Hypothalamus (tissue), 51 donors: ENCODE measurements around the gene CDKN1B.

Experiments used
- DNase-seq, 51 donors: peaks; one replicate each; lab custom pipeline; 2025; lab: John Stamatoyannopoulos, UW

Gene CDKN1B

DNA sequence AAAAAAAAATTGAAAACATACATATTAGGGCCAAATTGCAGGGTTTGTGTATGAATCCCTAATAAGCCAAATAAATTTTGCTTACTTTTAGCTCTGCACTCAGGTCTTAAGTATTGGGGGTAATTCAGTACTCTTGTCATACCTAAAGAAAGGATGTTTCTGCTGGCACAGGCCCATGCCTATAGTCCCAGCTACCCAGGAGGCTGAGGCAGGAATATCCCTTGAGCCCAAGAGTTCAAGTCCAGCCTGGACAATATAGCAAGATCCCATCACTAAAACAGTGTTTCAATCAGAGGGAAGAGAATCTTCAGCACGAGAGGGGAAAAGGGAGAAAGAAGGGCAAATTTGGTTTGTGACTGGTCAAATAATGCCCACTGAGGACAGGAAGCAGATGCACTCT lies 17.8 kb upstream of the CDKN1B start:
- no peak for DNase-seq

- no peak for DNase-seq
Measured at GRCh38 chr12:12700254-12700653, 16.9 kb upstream of the CDKN1B start.

DNA sequence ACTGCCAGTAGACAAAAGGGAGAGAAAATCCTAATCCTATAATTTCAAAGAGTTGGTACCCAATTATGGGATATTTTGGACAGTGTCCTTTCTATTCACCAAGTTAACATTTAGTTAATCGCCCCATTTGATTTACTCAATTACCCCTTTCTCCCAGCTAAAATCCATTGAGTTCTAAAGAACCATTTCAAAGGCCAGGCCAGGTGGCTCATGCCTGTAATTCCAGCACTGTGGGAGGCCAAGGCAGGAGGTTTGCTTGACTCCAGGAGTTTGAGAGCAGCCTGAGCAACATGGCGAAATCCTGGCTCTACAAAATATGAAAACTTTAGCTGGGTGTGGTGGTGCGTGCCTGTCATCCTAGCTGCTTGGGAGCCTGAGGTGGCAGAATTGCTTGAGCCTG lies 15.7 kb upstream of the CDKN1B start:
- DNase-seq, result no peak

DNA sequence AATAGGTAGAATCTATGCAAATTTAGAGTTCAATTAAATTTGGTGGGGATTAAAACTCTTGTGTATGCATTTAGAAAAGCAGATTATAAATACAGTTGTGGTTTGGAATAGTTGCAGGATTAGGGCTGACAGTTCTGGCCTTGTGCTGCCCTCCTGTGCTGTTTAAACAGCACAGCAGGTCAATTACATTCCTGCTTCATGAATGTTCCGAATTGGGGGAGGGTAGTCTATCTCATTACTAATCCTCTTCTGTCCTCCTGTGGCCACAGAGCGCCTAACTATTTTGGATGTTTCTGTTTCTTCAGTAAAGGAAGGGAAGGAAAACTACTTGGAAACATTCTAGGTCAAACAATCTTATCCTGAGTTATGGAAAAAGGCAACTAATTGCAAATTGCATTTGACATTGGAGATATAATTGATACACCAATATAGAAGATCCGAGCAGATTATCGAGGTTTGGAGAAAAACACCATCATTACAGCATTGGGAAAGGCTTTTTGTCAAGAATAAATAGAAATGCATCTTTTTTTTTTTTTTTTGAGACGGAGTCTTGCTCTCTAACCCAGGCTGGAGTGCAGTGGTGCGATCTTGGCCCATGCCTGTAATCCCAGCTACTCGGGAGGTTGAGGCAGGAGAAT lies 12.5 kb upstream of the CDKN1B start:
- DNase-seq, result peak in 29 of 51 donors; percentile 7 to 81 (median 43)

DNA sequence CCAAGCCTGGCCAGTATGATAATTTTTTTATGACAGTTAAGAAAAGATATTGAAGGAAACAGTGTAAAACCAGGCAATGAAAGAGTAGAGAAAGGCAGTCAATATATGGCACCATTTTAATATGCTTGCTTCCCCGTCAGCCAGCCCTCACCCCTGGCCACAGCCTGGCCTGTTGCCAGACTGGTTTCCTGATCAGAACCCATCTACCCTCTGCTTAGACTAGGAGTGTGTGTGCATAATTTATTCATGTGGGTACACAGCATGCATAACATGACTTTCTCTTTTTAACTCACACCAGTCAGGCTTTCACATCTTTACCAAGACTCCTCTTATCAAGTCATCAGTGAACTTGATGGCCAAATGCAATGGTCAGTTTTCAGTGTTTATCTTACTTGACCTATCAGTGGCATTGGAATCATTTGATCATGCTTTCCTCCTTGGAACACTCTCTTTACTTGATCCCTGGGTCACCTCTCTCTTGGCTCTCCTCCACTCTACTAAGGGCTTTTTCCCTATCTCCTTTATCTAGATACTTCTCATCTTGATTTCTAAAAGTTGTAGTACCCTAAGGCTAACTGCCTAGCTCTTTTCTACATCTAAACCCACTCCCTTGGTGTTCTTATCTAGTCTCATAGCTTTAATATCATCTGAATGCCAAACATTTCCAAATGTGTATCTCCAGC lies 11.2 kb upstream of the CDKN1B start:
- DNase-seq, result no peak

DNA sequence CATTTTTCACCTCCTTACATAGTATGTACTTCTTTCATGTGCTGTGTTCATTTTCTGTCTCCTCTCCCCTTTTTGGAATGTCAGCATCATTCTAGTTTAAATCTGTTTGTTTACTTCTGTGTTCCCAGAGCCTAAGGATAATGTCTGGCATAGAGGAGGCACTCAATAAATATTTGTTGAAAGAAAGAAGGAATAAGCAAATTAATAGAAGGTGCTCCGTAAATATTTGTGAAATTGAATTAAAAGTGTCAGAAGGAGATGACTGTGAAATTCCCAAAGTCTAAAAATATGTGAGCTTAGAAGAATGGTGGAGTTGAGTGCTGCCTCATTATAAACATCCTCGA lies 3.3 kb upstream of the CDKN1B start:
- no peak for DNase-seq

- peak in 35 of 51 donors; percentile 9 to 82 (median 39) for DNase-seq
Measured at GRCh38 chr12:12714276-12715021, 2.7 kb upstream of the CDKN1B start.

DNA sequence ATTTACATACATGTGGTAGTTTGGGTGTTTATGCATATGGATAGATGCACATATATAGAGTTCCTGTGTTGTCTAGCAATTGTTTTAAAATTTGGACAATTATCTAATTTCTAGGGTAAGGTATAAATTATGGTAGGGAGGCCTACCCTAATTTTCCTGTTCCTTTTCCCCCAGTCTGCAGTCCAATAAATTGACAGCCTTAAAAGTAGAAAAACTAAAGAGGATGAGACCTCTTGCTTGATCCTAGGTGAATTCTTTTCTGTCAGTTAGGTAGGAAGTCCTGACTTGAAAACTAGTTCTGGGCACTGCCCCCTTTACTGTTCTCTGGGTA lies 2.1 kb upstream of the CDKN1B start:
- DNase-seq, result no peak

GRCh38 chr12:12715459-12716150 lies 1.6 kb upstream of the CDKN1B start:
- peak in 10 of 51 donors; percentile 10 to 74 (median 23) for DNase-seq

DNA sequence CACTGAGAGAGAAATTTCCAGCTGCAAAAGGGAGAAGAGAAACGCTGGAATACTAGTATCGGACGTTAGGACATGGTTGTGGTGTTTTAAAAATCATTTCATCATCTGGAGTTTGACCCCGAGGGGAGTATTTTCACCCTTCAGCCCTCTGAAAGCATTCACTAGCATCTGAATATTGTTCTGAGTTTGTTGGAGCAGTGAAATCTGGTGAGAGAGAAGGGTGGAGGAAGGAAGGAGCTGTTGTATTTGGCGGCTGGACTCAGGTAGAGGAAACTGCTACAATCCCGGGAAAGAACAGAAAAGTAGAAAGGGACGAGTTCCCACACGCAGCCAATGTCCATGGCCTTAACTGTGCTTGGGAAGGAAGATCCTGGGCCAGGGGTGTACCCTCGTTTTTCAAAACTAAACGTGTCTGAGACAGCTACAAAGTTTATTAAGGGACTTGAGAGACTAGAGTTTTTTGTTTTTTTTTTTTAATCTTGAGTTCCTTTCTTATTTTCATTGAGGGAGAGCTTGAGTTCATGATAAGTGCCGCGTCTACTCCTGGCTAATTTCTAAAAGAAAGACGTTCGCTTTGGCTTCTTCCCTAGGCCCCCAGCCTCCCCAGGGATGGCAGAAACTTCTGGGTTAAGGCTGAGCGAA lies 896 bp upstream of the CDKN1B start:
- DNase-seq, result peak in 7 of 51 donors; percentile 16 to 71 (median 33)

DNA sequence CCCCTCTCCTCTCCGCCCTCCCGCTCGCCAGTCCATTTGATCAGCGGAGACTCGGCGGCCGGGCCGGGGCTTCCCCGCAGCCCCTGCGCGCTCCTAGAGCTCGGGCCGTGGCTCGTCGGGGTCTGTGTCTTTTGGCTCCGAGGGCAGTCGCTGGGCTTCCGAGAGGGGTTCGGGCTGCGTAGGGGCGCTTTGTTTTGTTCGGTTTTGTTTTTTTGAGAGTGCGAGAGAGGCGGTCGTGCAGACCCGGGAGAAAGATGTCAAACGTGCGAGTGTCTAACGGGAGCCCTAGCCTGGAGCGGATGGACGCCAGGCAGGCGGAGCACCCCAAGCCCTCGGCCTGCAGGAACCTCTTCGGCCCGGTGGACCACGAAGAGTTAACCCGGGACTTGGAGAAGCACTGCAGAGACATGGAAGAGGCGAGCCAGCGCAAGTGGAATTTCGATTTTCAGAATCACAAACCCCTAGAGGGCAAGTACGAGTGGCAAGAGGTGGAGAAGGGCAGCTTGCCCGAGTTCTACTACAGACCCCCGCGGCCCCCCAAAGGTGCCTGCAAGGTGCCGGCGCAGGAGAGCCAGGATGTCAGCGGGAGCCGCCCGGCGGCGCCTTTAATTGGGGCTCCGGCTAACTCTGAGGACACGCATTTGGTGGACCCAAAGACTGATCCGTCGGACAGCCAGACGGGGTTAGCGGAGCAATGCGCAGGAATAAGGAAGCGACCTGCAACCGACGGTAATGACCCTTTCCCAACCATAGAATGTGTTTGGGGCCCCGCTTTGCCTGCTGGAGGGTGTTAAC lies 615 bp downstream of the CDKN1B start:
- peak in 21 of 51 donors; percentile 11 to 64 (median 46) for DNase-seq

GRCh38 chr12:12718381-12718759 lies 1.2 kb downstream of the CDKN1B start:
- no peak for DNase-seq

- DNase-seq, result peak in 2 of 51 donors; percentile 12 to 22
Measured at GRCh38 chr12:12718853-12719252, 1.7 kb downstream of the CDKN1B start.

DNA sequence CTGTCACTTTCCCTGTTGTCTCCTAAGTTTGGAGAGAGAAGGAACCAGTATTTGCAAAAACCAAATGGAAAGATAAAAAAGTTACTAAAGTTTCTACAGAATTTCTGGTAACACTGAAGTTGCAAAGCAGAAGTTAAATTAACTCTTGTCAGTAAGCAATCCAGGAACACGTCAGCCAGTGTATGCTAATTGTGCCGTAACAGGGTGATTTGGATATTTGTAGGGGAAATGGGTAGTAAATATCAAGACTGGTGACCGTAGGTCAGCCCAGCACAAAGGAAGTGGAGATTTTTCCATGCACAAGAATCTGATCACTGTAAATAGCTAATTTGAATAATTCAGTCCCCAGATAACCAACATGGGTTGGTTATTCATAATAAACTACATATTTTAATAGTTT lies 2.3 kb downstream of the CDKN1B start:
- no peak for DNase-seq

DNA sequence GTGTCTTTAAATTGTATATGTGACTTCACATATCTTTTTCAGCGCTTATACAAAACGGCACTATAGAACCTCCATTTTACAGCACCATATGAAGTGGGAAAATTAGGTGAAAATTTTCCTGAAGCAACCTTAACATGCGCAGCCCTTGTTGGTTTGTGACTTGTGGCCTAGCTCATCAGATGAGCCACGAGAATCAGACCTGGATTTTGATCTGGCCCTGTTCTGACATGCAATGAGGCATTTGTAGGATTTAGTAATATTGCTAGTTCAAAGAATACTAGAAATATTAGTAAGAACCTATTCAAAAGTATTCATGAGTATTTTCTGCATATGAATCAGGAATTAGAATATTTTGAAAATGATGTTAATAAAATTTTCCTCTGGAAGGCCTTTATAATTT lies 2.9 kb downstream of the CDKN1B start:
- DNase-seq, result no peak

DNA sequence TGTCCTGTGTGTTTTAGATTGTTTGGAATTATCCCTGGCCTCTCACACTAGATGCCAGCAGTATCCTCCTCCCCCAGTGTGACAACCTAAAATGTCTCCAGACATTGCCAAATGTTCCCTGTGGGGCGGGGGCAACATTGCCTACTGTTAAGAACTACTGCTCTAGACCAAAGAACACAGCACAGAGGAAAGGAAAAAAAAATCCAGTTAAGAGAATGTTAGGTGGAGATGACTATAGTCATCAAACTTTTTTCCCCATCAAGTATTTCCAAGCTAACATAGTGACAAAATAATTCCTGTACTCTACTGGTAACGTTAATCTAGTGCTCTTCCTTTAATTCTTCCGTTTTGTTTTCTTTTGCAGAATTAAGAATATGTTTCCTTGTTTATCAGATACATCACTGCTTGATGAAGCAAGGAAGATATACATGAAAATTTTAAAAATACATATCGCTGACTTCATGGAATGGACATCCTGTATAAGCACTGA lies 3.5 kb downstream of the CDKN1B start:
- DNase-seq, result no peak

DNA sequence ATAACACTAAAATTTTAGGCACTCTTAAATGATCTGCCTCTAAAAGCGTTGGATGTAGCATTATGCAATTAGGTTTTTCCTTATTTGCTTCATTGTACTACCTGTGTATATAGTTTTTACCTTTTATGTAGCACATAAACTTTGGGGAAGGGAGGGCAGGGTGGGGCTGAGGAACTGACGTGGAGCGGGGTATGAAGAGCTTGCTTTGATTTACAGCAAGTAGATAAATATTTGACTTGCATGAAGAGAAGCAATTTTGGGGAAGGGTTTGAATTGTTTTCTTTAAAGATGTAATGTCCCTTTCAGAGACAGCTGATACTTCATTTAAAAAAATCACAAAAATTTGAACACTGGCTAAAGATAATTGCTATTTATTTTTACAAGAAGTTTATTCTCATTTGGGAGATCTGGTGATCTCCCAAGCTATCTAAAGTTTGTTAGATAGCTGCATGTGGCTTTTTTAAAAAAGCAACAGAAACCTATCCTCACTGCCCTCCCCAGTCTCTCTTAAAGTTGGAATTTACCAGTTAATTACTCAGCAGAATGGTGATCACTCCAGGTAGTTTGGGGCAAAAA lies 4.1 kb downstream of the CDKN1B start:
- no peak for DNase-seq

- no peak for DNase-seq
Measured at GRCh38 chr12:12721814-12722434, 4.8 kb downstream of the CDKN1B start.
